ENCODE data around the gene HUNK.

HUNK gene

DNA sequence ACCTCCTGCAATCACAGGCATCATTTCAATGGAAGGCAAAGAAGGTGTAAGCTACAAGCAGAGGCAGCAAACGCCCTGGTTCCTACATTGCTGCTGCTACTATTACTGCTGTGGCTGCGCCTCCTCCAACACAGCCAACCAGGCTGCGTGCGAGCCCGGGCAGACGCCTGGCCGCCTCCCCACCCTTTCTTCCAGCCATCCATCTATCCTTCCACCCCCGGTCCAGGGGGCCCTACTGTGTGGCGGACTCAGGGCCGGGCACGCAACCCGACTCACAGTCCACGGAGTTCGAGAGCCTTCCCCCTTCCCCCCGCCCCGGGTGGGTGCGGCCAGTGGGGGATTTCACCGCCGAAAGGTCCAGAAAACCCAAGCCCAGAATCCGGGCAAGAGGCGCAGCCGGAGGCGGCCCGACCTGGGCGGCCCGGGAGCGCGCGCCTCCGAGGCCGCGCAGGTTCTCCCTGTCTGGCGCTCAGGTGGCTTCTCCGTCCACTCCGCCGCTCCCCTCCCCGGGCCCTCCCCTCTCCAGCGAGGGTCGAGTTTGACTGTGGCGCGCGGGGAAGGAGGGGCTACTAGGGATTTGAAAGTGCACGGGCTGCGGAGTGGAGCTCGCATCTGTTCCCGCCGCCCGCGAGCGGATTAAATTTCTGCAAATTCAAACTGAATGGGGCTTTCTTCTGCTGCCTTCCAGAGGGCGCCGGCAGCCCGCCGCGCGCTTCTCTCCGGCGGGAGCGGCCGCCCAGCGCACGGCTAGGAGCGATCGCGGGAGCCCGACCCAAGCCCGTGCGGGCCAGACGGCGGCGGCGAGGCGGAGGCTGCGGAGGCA, at the start of gene HUNK:
Gene HUNK, plus strand, starts transcription at position 569 of the 823 bp plus-strand sequence. CDS start 655 bp downstream, outside the sequence.
- H3K27me3 ChIP-seq (replicated peaks; ENCODE audit: control insufficient read depth, insufficient read depth, low read length), result peaks cover 6% of the 10 kb centered on the region; the same call in 1 of the 2 replicates
- peak; percentile 16 for DNase-seq (ENCODE audit: extremely low read depth, insufficient read length)
- TF ChIP-seq, protein P1, sequence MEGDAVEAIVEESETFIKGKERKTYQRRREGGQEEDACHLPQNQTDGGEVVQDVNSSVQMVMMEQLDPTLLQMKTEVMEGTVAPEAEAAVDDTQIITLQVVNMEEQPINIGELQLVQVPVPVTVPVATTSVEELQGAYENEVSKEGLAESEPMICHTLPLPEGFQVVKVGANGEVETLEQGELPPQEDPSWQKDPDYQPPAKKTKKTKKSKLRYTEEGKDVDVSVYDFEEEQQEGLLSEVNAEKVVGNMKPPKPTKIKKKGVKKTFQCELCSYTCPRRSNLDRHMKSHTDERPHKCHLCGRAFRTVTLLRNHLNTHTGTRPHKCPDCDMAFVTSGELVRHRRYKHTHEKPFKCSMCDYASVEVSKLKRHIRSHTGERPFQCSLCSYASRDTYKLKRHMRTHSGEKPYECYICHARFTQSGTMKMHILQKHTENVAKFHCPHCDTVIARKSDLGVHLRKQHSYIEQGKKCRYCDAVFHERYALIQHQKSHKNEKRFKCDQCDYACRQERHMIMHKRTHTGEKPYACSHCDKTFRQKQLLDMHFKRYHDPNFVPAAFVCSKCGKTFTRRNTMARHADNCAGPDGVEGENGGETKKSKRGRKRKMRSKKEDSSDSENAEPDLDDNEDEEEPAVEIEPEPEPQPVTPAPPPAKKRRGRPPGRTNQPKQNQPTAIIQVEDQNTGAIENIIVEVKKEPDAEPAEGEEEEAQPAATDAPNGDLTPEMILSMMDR (IDR thresholded peaks at IDR 0.05; ENCODE audit: insufficient read depth, low read length, poor library complexity, severe bottlenecking), result no peak
- H3K36me3 ChIP-seq (ENCODE audit: control insufficient read depth, insufficient read depth, low read length), result no peaks in the 10 kb centered on the region
- peak within 1 kb of the TSS; percentile 47 for H3K4me3 ChIP-seq (replicated peaks; ENCODE audit: low read depth, low read length)

DNA sequence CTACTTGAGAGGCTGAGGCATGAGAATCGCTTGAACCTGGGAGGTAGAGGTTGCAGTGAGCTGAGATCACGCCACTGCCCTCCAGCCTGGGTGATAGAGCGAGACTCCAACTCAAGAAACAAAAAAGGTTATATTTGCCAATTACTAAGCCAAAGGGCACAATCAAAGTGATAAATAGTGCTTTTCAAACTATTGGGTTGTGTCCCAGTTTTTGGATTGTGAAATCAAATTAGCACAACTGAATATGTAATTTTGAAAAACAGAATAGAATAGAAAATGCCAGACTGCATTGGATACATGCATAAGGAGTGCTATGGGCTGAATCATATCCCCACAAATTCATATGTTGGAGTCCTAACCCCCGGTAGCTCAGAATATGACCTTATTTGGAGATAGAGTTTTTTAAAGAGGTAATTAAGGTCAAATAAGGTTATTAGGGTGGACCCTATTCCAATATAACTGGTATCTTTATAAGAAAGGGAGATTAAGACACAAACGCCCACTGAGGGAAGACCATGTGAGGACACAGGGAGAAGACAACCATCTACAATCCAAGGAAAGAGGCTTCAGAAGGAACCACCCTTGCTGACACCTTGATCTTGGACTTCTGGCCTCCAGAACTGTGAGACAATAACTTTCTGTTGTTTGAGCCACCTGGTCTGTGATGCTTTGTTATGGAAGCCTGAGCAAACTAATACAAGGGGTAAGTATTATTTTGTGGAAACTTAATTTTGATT, 42.9 kb upstream of the HUNK start:
- TF ChIP-seq, protein P1 (IDR thresholded peaks at IDR 0.05; ENCODE audit: insufficient read depth, low read length, poor library complexity, severe bottlenecking), result no peak
- no peaks in the 10 kb centered on the region for H3K36me3 ChIP-seq (ENCODE audit: control insufficient read depth, insufficient read depth, low read length)
- H3K4me3 ChIP-seq (replicated peaks; ENCODE audit: low read depth, low read length), result no peak overlapping the region
- DNase-seq (ENCODE audit: extremely low read depth, insufficient read length), result no peak
- H3K27me3 ChIP-seq (replicated peaks; ENCODE audit: control insufficient read depth, insufficient read depth, low read length), result no peaks in the 10 kb centered on the region; the same call in 1 of the 2 replicates

DNA sequence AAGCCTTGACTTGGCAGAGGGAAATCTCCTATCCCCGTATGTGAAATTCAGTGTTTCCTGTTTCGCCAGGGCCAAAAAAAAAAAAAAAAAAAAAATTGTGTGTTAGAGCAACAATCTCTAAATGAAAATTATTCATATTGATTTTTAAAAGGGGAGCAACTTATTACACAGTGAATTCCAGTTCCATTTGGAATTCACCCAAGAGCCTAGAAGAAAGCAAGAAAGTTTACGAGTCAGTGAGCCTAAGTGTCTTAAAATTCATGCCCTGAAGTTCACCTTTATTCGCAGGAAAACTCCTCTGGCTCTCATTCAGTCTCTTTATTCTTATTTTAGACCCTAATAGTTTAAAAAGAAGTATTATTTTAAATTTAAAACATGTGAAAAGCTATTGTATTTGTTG, 42.1 kb upstream of the HUNK start:
- no peak for DNase-seq (ENCODE audit: extremely low read depth, insufficient read length)

DNA sequence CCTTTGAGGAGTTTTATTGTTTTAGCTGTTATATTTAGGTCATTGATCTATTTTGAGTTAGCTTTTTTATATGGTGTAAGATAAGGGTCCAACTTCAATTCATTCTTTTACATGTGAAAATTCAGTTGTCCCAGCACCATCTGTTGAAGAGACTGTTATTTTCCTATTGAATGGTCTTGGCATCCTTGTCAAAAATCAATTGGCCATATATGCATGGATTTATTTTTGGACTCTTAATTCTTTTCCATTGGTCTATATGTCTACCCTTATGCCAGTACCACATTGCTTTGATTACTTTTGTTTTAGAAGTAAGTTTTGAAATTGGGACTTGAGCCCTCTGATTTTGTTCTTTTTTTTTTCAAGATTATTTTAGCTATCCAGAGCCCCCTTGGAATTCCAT, 35.8 kb upstream of the HUNK start:
- no peaks in the 10 kb centered on the region for H3K36me3 ChIP-seq (ENCODE audit: control insufficient read depth, insufficient read depth, low read length)
- H3K27me3 ChIP-seq (replicated peaks; ENCODE audit: control insufficient read depth, insufficient read depth, low read length), result no peaks in the 10 kb centered on the region; the same call in 1 of the 2 replicates
- TF ChIP-seq, protein P1 (IDR thresholded peaks at IDR 0.05; ENCODE audit: insufficient read depth, low read length, poor library complexity, severe bottlenecking), result no peak
- H3K4me3 ChIP-seq (replicated peaks; ENCODE audit: low read depth, low read length), result no peak overlapping the region
- no peak for DNase-seq (ENCODE audit: extremely low read depth, insufficient read length)

More for the DNA sequence above, 42.1 kb upstream of the HUNK start:
- H3K36me3 ChIP-seq (ENCODE audit: control insufficient read depth, insufficient read depth, low read length), result no peaks in the 10 kb centered on the region
- H3K27me3 ChIP-seq (replicated peaks; ENCODE audit: control insufficient read depth, insufficient read depth, low read length), result no peaks in the 10 kb centered on the region; the same call in 1 of the 2 replicates
- no peak overlapping the region for H3K4me3 ChIP-seq (replicated peaks; ENCODE audit: low read depth, low read length)
- TF ChIP-seq, protein P1 (IDR thresholded peaks at IDR 0.05; ENCODE audit: insufficient read depth, low read length, poor library complexity, severe bottlenecking), result no peak

DNA sequence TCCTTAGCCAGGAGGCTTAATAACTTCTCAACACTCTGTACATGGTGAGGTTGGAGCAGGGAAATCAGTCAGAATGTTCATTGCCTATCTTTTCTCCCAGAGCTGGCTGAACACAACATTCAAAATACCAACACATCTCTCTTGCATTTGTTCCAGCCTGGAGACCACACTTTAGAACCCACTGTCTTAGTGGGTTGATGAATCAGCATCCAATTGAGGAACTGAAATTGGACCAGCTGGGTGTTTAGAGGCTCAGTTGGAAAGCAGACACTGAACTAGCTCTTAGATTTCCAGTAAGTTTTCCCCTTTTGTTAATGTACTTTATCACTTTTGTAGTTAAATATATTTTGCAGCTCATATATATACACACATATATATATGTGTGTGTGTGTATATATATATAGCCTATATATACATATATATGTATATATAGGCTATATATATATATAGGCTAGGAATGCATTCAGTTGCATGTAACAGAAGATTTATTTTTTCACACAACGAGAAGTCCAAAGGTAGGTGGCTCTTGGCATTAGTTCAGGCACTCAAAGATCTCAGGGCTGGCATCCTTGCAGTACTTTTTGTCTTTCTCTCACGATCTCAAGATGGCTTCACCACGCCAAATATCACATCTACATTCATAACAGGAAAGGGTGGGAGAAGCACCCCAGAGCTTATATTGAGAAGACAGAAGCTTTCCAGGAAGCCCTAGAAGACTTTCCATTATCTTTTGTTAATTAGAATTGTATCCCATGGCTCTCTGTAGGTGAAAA, 35.0 kb upstream of the HUNK start:
- no peak overlapping the region for H3K4me3 ChIP-seq (replicated peaks; ENCODE audit: low read depth, low read length)
- TF ChIP-seq, protein P1 (IDR thresholded peaks at IDR 0.05; ENCODE audit: insufficient read depth, low read length, poor library complexity, severe bottlenecking), result no peak
- H3K36me3 ChIP-seq (ENCODE audit: control insufficient read depth, insufficient read depth, low read length), result no peaks in the 10 kb centered on the region
- DNase-seq (ENCODE audit: extremely low read depth, insufficient read length), result no peak
- no peaks in the 10 kb centered on the region for H3K27me3 ChIP-seq (replicated peaks; ENCODE audit: control insufficient read depth, insufficient read depth, low read length)
